ENCODE data around the gene SLFN13. TPM values are rescaled to one million over a fixed set of nuclear protein-coding genes. Genes with fewer than 3 reads are reported as not detected.

The SLFN13 gene
- total and polyA plus RNA-seq, 2 experiments from 2014 or later: 2.2 to 5.5 TPM

GRCh38 chr17:35486920-35487732 lies 38.6 kb upstream of the SLFN13 start:
- DNase-seq (ENCODE audit: low spot score): peak; percentile 25
- H2AFZ ChIP-seq: no peak overlapping the region
- no peaks in the 10 kb centered on the region for H3K36me3 ChIP-seq (replicated peaks; ENCODE audit: insufficient read depth, low read depth)
- H3K4me2 ChIP-seq: peak overlapping the region; percentile 85
- H3K4me1 ChIP-seq (ENCODE audit: insufficient read depth): peaks cover 6% of the 10 kb centered on the region
- TF ChIP-seq, protein P1, sequence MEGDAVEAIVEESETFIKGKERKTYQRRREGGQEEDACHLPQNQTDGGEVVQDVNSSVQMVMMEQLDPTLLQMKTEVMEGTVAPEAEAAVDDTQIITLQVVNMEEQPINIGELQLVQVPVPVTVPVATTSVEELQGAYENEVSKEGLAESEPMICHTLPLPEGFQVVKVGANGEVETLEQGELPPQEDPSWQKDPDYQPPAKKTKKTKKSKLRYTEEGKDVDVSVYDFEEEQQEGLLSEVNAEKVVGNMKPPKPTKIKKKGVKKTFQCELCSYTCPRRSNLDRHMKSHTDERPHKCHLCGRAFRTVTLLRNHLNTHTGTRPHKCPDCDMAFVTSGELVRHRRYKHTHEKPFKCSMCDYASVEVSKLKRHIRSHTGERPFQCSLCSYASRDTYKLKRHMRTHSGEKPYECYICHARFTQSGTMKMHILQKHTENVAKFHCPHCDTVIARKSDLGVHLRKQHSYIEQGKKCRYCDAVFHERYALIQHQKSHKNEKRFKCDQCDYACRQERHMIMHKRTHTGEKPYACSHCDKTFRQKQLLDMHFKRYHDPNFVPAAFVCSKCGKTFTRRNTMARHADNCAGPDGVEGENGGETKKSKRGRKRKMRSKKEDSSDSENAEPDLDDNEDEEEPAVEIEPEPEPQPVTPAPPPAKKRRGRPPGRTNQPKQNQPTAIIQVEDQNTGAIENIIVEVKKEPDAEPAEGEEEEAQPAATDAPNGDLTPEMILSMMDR (IDR thresholded peaks at IDR 0.05; ENCODE audit: poor library complexity): no peak
- TF ChIP-seq EZH2 (IDR thresholded peaks at IDR 0.05; ENCODE audit: borderline replicate concordance): no peak
- no peak for TF ChIP-seq EZH2phosphoT487 (IDR thresholded peaks at IDR 0.05; ENCODE audit: low read depth, severe bottlenecking, unreplicated experiment)
- H3K9me2 ChIP-seq (replicated peaks; ENCODE audit: insufficient read depth): no peaks in the 10 kb centered on the region
- H4K20me1 ChIP-seq (ENCODE audit: insufficient read depth, poor library complexity, severe bottlenecking): no peaks in the 10 kb centered on the region
- 50% methylated on average over 41 of the region's 42 CpGs for WGBS (ENCODE audit: low lambda C conversion rate, missing lambda C conversion rate)
- peaks cover 92% of the 10 kb centered on the region for H3K27me3 ChIP-seq
- H3K4me3 ChIP-seq: no peak overlapping the region
- H3K27ac ChIP-seq: no peak overlapping the region
- H3K9me3 ChIP-seq (ENCODE audit: low read depth): no peaks in the 10 kb centered on the region
- H3K79me2 ChIP-seq: no peaks in the 10 kb centered on the region

DNA sequence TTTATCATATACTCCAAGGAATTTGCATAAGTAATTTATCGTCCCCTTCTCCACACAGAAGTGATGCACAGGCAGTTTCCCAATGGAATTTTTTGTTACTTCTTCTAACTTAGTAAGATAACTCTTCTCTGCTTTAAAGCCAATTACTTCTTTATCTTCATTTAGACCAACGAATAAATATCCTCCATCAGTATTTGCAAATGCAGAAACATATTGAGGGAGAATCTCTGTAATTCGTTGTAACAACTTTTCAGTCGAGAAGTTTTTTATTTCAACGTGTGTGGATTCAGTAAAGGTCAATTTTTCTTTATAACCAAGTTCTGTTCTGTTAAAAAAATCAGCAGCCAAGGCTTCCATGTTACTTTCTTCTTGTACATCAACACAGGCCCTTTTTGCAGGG lies 30.7 kb upstream of the SLFN13 start:
- TF ChIP-seq, protein P1 (IDR thresholded peaks at IDR 0.05; ENCODE audit: poor library complexity): no peak
- TF ChIP-seq EZH2 (IDR thresholded peaks at IDR 0.05; ENCODE audit: borderline replicate concordance) (no peak), EZH2phosphoT487 (IDR thresholded peaks at IDR 0.05; ENCODE audit: low read depth, severe bottlenecking, unreplicated experiment) (no peak)
- Histone ChIP-seq H3K79me2 (no peaks in the 10 kb centered on the region), H3K4me2 (no peak overlapping the region), H3K27ac (no peak overlapping the region), H2AFZ (no peak overlapping the region), H3K9me3 (ENCODE audit: low read depth) (no peaks in the 10 kb centered on the region), H3K9me2 (replicated peaks; ENCODE audit: insufficient read depth) (no peaks in the 10 kb centered on the region), H3K36me3 (replicated peaks; ENCODE audit: insufficient read depth, low read depth) (no peaks in the 10 kb centered on the region), H3K27me3 (peaks cover 66% of the 10 kb centered on the region), H3K4me3 (no peak overlapping the region), H3K4me1 (ENCODE audit: insufficient read depth) (no peaks in the 10 kb centered on the region), H4K20me1 (ENCODE audit: insufficient read depth, poor library complexity, severe bottlenecking) (no peaks in the 10 kb centered on the region)
- 73% methylated on average over 5 of the region's 5 CpGs for WGBS (ENCODE audit: low lambda C conversion rate, missing lambda C conversion rate)
- no peak for DNase-seq (ENCODE audit: low spot score)

GRCh38 chr17:35477248-35477647 lies 28.7 kb upstream of the SLFN13 start:
- peaks cover 56% of the 10 kb centered on the region for H3K27me3 ChIP-seq
- no peaks in the 10 kb centered on the region for H4K20me1 ChIP-seq (ENCODE audit: insufficient read depth, poor library complexity, severe bottlenecking)
- no peak overlapping the region for H2AFZ ChIP-seq
- no peaks in the 10 kb centered on the region for H3K36me3 ChIP-seq (replicated peaks; ENCODE audit: insufficient read depth, low read depth)
- no peak overlapping the region for H3K4me3 ChIP-seq
- TF ChIP-seq, protein P1 (IDR thresholded peaks at IDR 0.05; ENCODE audit: poor library complexity): no peak
- TF ChIP-seq EZH2 (IDR thresholded peaks at IDR 0.05; ENCODE audit: borderline replicate concordance) (no peak), EZH2phosphoT487 (IDR thresholded peaks at IDR 0.05; ENCODE audit: low read depth, severe bottlenecking, unreplicated experiment) (no peak)
- no peaks in the 10 kb centered on the region for H3K9me3 ChIP-seq (ENCODE audit: low read depth)
- no peaks in the 10 kb centered on the region for H3K9me2 ChIP-seq (replicated peaks; ENCODE audit: insufficient read depth)
- no peaks in the 10 kb centered on the region for H3K79me2 ChIP-seq
- DNase-seq (ENCODE audit: low spot score): no peak
- no peak overlapping the region for H3K27ac ChIP-seq
- H3K4me2 ChIP-seq: no peak overlapping the region
- no peaks in the 10 kb centered on the region for H3K4me1 ChIP-seq (ENCODE audit: insufficient read depth)
- 71% methylated on average over 5 of the region's 5 CpGs for WGBS (ENCODE audit: low lambda C conversion rate, missing lambda C conversion rate)

Measured in hepatocyte (in vitro differentiated cells).